K562 (cell line): Measurements from ENCODE around the gene ZBTB9.

Source experiments
- CTCF ChIP-seq, 3 experiments: IDR thresholded peaks in 2 of 3; conservative IDR thresholded peaks in 1 of 3; 2 replicates each; pipeline ENCODE4 v1.5.1; 2011 to 2012; ENCODE audit warnings: low read length in 3 of 3, mild to moderate bottlenecking in 3 of 3, control low read depth in 2 of 3, improper control_type of control experiment in 1 of 3, inconsistent platforms in 1 of 3, low read depth in 1 of 3, mixed read lengths in 1 of 3, moderate library complexity in 1 of 3; ENCODE audit not compliant: insufficient read depth in 2 of 3
- ELK1 ChIP-seq: sonication (generic); formaldehyde crosslinking; IDR thresholded peaks from 2 replicates; pipeline ENCODE4 v1.8.1; 2022; ENCODE audit warnings: missing genetic modification reagents
- GTF3C2 ChIP-seq: IDR thresholded peaks from 3 replicates; pipeline ENCODE4 v1.6.1; 2011; ENCODE audit warnings: borderline replicate concordance, mild to moderate bottlenecking, moderate library complexity; ENCODE audit not compliant: insufficient read length; ENCODE audit errors: extremely low read depth
- SUPT5H ChIP-seq: fragments of 450-650 bp; IDR thresholded peaks from 2 replicates; pipeline ENCODE4 v1.6.1; 2016
- TCF7L2 ChIP-seq: fragments of 150-350 bp; IDR thresholded peaks from 2 replicates; pipeline ENCODE4 v1.6.1; 2016; ENCODE audit warnings: low read depth, mild to moderate bottlenecking, low read length, moderate library complexity
- ZNF224 ChIP-seq: sonication (generic); formaldehyde crosslinking; IDR thresholded peaks from 2 replicates; pipeline ENCODE4 v1.8.0; 2022; ENCODE audit warnings: mild to moderate bottlenecking, missing genetic modification reagents
- TF ChIP-seq, protein P1 (sequence below): sonication (generic); formaldehyde crosslinking; IDR thresholded peaks from 2 replicates; pipeline ENCODE4 v1.8.1; 2023; ENCODE audit warnings: mild to moderate bottlenecking, missing genetic modification reagents

DNA sequence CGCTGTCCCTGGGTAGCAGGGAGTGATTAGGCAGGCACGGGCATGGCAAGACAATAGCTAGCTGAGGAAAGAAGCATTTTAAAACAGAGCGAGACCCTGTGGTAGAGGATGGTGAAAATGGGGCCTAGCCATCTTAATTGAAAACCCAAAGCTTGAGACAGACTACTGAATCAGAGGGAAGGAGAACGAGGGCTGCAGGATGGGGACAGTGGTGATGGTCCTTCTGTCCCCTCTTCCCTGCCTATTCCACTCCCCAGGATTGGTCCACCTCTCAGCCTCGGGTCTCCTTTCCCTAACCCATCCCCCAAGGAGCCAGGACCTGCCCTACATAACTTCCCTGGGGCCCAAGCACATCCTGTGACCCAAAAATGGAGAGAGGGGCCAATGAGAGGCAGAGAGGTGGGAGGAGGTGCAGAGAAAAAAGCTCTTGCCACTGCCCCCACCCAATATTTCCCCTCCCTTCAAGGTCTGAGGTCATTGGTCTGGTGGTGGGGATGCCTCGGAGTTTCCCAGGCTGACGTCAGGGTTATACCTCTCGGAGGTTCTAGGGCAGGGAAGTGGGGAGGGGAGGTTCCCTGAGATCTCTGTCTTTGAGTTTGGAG lies 35.6 kb upstream of the ZBTB9 start:
- no peak for TF ChIP-seq ELK1 (CRISPR knock-in tag)
- TF ChIP-seq ZNF224 (CRISPR knock-in tag), result no peak
- no peak for TF ChIP-seq GTF3C2
- no peak for TF ChIP-seq TCF7L2
- 0 out of 6 replicates have a peak, but pooled peaks of 1 of the 3 experiments have one; percentile 15 for TF ChIP-seq CTCF (IDR thresholded peaks at IDR 0.05 in 2 of 3, conservative IDR thresholded peaks at IDR 0.05 in 1 of 3; ENCODE audit: insufficient read depth in 2 of 3, low read depth in 1 of 3, low read length in 3 of 3)
- TF ChIP-seq, protein P1, sequence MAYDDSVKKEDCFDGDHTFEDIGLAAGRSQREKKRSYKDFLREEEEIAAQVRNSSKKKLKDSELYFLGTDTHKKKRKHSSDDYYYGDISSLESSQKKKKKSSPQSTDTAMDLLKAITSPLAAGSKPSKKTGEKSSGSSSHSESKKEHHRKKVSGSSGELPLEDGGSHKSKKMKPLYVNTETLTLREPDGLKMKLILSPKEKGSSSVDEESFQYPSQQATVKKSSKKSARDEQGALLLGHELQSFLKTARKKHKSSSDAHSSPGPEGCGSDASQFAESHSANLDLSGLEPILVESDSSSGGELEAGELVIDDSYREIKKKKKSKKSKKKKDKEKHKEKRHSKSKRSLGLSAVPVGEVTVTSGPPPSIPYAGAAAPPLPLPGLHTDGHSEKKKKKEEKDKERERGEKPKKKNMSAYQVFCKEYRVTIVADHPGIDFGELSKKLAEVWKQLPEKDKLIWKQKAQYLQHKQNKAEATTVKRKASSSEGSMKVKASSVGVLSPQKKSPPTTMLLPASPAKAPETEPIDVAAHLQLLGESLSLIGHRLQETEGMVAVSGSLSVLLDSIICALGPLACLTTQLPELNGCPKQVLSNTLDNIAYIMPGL (CRISPR knock-in tag), result 0 out of 2 replicates have a peak, but pooled peaks have one; percentile 3
- TF ChIP-seq SUPT5H, result 0 out of 2 replicates have a peak, but pooled peaks have one; percentile 24
